Stimulated activated naive CD4-positive, alpha-beta T cell (primary cell): Measurements from ENCODE around the gene PNPLA1.

Experiments
- DNase-seq, 6 experiments: peaks; one replicate each; lab custom pipeline; 2025; lab: John Stamatoyannopoulos, UW

PNPLA1 gene

DNA sequence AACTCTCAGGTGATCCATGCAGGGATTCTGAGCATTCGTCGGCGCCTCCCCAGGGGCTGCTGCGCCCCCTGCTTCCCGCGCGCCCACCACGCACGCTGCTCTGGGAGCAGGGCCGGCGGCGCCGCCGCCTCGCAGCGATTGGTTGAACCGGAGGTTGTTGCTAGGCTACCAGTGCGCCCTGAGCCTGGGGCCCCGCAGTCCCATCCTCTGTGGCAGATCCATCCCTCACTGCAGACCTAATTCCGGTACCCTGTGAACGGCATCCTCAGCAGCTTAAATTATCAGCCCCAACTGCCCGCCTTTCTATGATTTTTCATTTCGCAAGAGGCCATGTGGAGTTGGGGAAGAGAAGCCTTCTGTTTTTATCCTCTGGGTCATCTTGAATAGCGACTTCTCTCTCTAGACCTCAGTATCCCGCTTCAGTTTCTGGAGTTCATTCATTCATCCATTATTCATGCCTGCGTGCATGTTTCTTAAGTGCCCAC lies 15.4 kb downstream of the PNPLA1 start:
- DNase-seq: no peak

DNA sequence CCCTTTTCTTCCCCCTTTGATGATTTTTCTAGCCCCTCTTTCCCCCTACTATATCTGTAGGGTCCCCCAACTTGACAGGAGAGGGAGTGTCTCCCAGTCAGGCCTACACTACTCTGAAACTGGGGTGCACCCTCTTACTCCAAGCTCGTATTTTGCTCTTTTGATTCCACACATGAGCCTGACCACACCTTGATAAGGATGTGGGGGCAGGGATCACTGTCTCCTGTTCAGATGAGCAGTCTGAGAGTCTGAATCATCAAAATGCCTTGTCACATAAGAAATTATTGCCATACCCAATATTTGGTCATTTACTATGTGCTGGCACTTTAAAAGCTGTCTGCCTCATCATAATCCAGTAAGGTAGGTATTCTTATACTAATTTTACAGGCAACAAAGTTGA lies 15.9 kb downstream of the PNPLA1 start:
- DNase-seq: no peak

DNA sequence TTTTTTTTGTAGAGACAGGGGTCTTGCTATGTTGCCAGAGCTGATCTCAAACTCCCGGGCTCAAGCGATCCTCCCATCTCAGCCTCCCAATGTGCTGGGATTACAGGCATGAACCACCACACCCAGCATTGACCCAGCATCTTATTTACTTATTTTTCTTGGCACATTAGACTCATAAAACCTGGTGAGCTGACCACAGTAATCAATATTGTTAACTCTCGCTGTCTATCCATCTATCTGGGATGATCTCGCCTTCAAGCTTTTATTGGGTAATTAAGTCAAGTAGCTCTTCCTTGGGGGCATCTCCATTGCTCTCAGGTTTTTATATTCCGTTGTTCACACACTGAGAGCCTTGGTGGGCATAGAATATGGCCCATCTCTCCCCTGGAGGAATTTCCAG lies 17.0 kb downstream of the PNPLA1 start:
- DNase-seq: no peak

DNA sequence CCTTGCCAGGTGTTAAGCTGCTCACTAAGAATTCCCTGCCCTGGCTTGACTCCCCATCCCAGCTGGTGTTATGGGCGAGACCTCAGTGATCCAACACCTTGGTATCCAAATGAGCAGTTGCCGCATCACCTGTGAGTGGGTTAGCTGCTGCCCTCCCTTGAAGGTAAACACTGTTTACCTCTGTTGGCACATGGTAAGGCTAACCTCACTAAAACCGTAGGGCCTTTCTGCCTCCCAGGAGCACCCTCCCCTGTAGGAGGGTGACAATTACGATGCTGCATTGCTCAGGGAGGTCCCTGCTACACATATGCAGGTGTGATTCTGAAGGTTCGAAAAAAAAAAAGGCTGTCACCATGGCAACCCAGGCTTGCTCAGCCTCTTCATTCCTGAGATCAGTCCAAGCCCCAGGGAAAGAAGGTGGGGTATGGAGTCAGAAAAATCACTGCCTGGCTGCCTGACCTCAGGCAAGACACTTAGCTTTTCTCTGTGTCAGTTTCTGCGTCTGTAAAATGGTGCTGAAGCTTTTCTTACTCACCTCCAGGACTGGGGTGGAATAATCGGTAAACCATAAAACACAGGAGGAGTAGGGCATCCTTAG lies 19.5 kb downstream of the PNPLA1 start:
- DNase-seq: no peak

DNA sequence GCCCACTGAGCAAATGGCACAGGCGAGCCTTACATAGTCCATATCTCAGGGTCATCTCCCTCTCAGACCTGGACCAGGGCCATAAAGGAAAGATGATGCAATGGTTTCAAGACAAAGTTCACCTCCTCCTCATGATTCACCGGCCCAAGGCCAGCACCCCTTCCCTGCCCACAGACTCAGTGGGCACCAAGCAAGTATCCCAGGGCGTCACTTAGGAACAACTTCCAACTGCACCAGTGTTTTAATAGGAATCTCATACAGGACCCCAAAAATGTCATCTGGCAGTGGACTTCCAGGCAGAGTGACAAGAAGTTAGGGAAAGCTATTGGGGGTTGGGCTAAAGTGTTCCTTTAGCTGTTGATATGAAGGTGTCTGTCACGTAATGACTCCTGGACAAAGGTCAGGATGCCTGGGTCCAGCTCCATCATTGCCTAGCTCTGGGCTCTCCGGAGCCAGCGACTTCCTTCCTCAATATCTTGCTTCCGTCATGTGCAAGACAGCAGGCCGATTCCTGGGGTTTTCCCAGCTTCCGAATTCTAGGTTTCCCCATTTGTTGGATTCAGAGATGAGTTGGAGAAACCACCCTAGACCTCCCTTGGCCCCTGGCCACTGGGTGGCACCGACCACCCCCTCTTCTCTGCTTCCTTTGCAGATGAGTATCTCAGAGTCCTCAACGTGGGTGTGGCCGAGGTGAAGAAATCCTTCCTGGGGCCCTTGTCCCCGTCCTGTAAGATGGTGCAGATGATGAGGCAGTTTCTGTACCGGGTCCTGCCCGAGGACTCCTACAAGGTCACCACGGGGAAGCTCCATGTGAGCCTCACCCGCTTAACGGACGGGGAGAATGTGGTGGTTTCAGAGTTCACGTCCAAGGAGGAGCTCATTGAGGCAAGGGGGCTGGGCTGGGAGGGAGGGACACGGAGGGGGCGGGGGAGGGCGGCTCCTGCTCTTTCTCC lies 21.1 kb downstream of the PNPLA1 start:
- no peak for DNase-seq

DNA sequence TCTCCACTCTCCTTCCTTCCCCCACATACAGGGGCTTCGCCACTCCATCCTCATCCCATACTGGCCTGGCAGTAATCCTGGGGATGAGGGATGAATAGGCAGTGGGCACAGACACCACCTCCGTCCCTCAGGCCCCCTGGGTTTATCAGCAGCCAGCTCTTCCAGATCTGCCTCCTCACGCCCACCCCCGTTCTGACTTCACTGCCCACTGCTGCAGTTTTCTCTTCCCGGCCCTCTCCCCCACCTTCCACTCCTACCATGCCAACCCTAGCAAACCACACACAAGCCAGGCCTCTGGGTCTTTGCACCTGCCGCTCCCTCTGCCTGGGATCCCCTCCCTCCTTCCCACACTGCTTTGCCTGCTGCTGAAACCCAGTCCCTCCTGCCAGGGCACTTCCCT lies 22.3 kb downstream of the PNPLA1 start:
- DNase-seq: no peak

DNA sequence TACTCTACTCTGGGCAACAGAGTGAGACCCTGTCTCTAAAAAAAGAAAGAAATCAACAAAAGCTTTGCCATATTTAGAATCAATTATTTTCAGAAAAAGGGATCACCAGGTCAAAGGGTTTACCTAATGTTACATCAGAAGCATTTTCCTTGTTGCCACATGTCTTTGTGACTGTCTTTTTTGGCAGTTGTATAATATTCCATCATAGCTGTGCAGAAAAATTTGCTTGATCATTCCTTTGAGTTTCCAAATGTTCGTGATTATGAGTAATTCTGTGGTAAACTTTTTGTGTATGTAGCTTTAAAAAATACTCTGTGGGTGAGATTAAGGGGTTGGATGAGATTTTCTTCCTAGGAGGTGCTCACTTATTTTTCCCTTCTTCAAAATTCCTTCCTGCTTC lies 26.4 kb downstream of the PNPLA1 start:
- DNase-seq: no peak

DNA sequence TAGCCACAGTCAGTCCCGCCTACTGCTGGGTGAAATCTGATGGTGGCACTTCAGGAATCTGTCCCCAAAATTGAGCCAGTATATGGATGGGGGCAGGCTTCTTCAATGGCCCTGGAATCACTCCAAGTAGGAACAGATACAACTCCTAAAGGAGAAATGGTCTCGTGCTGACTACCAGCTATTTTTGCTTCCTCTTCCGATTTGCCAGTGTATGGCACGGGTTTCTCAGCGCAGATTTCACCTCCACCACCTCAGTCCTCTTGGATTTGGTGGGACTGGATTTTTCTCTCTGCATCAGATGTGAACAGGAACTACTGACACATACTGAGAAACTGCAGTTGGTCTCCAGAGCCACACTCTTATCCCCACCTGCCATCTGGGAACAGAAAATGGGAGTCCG lies 27.2 kb downstream of the PNPLA1 start:
- no peak for DNase-seq

DNA sequence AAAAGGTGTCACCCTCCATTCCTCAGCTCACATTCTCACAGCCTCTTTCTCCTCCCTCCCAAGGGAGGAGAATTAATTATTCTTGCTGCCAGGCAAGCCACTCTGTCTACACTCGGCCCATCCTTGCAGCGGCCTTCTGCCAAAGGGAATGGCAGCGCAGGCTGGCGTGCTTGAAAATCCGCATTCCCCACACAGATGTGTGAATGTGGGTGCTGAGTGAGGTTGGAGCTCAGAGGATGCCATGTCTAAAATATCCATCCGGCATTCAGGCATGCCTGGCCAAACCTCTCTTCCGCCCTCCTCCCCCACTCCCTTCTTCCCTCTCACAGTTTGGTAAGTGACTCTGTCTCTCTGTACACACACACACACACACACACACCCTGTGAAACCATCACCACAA lies 27.7 kb downstream of the PNPLA1 start:
- DNase-seq: no peak

DNA sequence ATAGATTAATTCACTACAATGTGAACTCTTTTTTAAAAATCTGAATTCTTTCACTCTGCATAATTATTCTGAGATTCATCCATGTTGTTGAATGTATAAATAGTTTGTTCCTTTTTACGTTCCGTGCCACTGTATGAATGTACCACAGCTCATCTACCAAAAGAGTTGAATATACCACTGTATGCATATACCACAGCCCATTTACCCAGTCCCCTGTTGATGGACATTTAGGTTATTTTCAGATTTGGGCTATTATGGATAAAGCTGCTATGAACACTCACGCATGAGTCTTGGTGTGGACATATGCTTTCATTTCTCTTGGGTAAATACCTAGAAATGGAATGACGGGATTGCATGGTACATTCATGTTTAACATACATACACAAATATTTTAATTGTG lies 28.2 kb downstream of the PNPLA1 start:
- DNase-seq: no peak

DNA sequence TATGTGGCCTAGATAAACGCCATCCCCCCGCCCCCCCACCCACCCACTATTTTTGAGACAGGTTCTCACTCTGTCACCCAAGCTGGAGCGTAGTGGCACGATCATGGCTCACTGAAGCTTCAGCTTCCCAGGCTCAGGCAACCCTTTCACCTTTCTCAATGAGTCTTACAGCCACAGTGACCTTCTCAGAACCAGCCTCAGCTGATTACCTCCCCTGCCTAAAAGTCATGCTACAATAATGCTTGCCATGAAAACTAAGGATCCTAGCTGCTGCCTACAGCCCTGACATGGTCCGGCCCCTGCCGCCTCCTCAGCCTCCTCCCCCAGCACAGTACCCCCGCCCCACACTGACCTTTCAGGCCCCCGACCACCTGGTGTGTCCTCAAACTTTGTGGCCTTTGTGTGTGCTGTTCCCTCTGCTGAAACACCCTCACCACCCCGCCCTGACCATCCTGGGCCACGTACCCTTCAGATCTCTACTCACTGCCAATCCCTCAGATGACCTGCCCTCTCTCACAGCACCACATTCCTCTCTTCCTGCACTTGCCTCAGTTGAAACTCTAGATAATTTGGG lies 31.3 kb downstream of the PNPLA1 start:
- DNase-seq: no peak

DNA sequence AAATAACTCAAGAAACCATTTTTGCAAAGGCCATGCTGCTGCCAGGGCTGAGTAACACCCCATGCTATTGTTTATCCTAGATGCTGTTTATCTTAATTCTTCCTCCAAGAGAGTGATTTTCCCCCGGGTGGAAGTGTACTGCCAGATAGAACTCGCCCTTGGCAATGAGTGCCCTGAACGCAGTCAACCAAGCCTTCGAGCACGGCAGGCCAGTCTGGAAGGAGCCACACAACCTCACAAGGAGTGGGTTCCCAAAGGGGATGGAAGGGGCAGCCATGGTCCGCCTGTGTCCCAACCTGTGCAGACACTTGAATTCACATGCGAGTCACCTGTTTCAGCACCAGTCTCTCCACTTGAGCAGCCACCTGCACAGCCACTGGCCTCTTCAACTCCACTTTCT lies 31.9 kb downstream of the PNPLA1 start:
- DNase-seq: no peak

DNA sequence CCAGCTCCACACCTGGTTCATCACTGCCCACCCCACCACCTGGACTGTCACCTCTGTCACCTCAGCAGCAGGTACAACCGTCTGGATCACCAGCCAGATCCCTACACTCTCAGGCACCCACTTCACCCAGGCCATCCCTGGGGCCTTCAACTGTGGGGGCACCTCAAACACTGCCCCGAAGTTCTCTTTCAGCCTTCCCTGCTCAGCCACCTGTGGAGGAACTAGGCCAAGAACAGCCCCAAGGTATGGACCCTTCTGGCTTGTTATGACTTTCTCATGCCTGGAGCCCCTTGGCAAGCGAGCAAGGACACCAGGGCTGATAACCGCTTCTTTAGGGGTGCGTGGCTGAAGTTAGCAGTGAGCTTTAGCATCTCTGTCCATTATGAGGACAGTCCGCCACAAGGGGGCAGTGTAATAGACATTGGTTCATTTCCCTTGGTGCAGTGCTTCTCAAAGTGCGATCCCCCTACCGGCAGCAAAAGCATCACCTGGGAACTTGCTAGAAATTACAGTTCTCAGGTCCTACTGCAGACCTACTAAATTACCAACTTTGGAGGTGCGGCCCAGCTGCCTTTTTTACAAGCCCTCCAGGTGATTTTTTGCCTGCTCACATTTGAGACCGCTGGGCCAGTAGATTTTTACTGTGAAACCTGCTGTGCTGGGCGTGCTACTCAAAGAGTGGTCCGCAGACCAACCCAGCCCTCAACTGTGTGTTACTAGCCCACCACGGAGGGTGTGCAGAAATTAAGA lies 32.5 kb downstream of the PNPLA1 start:
- peak; percentile 75 to 93 (median 86) for DNase-seq

DNA sequence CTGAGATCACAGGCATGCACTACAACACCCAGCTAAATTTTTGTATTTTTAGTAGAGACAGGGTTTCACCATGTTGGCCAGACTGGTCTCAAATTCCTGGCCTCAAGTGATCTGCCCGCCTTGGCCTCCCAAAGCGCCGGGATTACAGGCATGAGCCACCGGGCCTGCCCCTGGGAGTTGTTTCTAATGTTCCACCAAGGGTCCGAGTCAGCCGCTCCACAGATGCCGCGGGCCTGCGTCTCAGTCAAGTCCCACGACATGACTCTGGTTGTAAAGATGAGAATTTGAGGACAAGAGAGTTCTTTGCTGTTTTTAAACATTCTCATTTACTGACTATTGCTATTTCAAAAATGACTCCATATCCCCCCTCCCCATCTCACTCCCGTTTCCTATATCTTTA lies 36.0 kb downstream of the PNPLA1 start:
- DNase-seq: no peak

DNA sequence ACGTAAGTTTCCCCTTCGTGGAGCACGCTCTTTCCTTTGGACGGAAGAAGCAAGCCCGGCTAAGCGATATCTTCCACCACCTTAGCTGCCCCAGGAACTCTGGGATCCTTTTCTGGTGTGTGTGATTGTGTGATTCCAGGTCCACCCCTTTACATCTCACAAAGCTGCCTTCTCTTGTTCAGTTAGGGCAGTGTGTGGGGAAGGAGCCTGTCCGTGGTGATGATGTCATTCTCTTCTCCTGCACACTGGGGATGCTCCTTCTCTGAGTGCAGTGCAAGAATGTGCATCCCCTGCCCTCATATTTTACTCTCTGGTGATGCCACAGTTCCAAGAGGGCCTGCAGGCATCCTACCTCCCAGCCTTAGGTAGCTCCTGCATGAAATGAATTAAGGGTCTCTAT lies 36.5 kb downstream of the PNPLA1 start:
- no peak for DNase-seq

DNA sequence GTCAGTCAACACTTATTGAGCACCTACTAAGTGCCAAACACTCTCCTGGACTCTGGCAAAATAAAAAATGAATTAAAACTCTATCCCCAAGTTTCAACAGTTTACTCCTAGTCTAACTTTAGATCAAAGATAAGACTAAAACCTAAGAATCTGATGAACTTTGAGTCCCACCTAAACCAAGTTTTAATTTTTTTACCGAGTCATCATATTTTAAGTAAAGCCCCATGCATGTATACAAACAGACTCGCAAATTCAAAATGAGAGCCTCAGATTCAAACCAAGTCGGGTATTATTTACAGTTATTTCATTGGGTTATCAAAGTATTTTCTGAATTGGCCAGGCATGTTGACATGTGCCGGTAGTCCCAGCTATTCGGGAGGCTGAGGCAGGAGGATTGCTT lies 38.7 kb downstream of the PNPLA1 start:
- no peak for DNase-seq

DNA sequence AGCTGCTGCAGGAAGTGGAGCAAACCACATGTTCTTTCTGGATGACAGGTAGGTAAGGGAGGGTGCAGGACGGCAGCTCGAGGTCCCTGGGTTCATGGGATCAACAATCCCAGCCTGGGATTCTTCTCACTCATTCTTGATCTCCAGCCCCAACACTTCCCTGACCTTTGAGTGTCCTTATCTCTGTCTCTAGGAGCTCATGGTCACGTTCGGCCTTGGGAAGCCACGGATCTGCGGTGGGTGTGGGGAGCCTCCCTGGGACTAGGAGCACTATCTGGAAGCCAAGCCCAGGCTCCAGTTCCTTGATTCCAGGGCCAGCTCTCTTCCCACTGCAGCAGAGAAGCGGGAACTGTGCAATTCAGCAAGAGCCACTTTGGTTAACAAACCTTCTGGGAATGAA lies 39.3 kb downstream of the PNPLA1 start:
- DNase-seq: no peak

DNA sequence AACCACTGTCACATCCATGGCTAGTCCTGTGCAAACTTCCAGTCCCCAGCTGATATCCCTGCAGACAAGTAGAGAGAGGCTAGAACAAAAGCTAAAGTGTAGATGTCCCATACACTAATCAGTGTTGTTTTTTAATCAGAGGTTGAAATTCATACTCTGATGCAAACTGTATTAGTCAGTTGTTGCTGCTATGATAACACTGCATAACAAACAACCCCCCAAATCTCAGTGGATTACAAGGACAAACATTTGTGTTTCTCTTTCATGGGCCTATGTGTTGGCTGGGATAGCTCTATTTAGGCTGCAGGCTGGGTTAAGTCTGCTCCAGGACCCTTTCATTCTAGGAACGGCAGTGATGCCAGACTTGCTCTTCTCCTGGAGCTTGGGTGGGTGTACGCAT lies 40.0 kb downstream of the PNPLA1 start:
- no peak for DNase-seq

DNA sequence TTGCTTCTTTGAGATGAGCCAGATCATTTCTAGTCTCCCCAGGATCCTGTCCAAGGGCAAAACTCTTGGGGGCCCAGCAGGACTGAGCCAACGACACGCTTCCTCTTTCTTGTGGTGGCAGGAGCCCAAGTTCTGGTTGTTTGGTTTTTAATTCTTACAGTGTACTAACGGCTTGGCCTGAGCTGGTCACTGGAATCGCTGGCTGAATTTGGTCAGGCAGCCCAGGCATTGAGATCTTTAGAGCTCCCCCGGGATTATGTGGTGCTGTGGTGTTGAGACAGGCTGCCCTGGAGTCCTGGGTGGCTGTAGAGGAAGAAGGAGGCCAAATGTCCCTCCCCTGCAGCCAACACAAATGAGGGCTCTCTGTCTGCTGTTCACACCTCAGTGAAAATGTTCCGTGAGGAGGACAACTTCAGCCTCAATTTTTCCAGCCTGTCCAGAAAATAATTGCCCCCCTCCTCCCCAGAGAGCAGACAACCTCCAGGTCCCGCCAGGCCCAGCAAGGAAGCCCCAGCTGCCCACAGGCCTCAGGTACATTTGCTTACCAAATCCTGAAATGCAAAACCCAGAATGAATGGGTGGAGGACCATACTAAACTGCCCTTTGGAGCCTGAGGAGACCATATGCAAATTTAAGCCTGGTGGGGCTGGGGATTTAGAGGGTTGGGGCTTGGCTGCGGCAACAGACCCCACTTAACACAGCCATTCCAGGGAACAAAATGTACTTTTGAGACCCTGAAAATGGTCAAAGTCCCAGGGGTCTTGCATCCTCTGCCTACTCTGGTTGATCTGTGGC lies 43.2 kb downstream of the PNPLA1 start:
- no peak for DNase-seq

DNA sequence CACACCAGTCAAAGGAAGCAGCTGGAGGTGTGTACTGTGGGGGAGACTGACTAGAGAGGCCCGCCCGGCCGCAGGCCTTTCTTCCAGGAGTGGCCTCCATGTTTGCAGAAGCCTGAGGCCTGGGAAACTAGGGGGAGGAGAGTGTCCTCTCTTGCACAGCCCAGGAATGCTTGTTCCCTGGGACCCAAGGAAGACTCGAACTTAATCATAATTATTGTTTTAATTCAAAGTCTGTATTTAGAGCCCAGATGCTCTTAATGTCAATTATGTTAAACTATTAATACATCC lies 43.7 kb downstream of the PNPLA1 start:
- DNase-seq: no peak

DNA sequence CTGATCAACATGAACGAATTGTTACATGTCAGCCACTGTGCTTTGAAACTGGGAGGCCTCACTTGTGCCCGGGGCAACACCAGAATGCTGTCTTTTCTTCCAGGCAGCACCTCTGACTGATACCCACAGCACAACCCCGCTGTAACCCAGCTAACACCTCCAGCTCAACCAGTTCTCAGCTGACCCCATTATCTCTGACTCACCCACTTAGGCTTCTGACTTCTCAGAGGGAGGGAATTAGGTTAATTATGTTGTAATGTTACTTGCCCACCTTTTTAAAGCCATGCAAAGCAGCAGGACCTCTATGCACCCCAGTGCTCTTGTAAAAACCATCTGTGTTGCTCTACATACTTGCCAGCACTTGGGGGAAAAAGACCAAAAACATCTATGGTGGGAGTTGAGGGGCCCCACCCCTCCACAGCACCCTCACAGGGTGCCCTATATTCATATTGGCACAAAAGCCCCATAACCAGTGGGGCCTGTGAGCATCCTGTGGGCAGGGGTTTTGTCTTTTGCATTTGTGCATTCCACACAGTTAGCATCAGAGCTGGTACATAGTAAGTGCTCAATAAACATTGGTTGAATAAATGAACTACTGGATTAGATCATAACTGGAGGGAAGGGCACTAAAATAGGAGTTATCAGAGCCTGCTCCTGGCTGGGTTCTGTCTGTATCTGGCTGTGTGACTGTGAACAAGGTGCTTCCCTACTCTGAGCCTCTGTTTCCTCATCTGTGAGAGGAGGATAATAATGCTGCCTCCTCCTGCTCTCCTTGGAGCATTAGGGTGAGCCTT lies 44.6 kb downstream of the PNPLA1 start:
- DNase-seq: no peak
